DND-41 (cell line): Measurements from ENCODE around the gene TDRD1.

ENCODE experiments used
- EZH2 ChIP-seq: IDR thresholded peaks from 3 replicates; pipeline ENCODE4 v1.6.1; 2012; ENCODE audit warnings: borderline replicate concordance, low read depth, mild to moderate bottlenecking, moderate library complexity, low read length, inconsistent platforms; ENCODE audit not compliant: severe bottlenecking
- TF ChIP-seq, protein P1 (sequence below): IDR thresholded peaks from 2 replicates; pipeline ENCODE4 v1.5.1; 2012; ENCODE audit warnings: borderline replicate concordance, low read length, moderate library complexity, mild to moderate bottlenecking; ENCODE audit not compliant: poor library complexity, severe bottlenecking; ENCODE audit errors: extremely low read depth

DNA sequence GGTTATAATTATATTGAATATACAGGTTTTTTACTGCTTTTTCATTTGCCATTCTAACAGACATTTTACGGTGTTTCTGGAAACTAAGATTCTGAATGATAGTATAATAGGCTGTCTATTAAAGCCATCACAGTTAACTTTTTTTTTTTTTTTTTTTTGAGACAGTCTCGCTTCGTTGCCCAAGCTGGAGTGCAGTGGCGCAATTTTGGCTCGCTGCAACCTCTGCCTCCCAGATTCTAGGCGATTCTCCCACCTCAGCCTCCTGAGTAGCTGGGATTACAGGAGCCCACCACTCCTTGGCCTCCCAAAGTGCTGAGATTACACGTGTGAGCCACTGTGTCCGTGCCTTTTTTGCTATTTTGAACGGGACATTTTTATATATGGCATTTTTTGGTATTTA lies 4.4 kb downstream of the TDRD1 start:
- TF ChIP-seq, protein P1, sequence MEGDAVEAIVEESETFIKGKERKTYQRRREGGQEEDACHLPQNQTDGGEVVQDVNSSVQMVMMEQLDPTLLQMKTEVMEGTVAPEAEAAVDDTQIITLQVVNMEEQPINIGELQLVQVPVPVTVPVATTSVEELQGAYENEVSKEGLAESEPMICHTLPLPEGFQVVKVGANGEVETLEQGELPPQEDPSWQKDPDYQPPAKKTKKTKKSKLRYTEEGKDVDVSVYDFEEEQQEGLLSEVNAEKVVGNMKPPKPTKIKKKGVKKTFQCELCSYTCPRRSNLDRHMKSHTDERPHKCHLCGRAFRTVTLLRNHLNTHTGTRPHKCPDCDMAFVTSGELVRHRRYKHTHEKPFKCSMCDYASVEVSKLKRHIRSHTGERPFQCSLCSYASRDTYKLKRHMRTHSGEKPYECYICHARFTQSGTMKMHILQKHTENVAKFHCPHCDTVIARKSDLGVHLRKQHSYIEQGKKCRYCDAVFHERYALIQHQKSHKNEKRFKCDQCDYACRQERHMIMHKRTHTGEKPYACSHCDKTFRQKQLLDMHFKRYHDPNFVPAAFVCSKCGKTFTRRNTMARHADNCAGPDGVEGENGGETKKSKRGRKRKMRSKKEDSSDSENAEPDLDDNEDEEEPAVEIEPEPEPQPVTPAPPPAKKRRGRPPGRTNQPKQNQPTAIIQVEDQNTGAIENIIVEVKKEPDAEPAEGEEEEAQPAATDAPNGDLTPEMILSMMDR: no peak
- no peak for TF ChIP-seq EZH2
